Tibial nerve (tissue), 4 donors: ENCODE data around the gene EPHB4.

ENCODE experiments used
- CTCF ChIP-seq, 5 experiments: fragments of 200-600 bp in 3 of 5; fragments of 450-650 bp in 2 of 5; sonication (generic) in 3 of 5; IDR thresholded peaks; one replicate each; pipeline ENCODE4 v1.5.1; 2016 to 2019; ENCODE audit warnings: antibody characterized with exemption in 5 of 5, mild to moderate bottlenecking in 3 of 5, moderate library complexity in 2 of 5
- EP300 ChIP-seq, 2 donors: sonication (generic); formaldehyde crosslinking; IDR thresholded peaks; one replicate each; pipeline ENCODE4 v1.6.1; 2017; ENCODE audit warnings: antibody characterized with exemption in 2 of 2, mild to moderate bottlenecking in 1 of 2
- POLR2A ChIP-seq, 2 donors: fragments of 450-650 bp; IDR thresholded peaks; one replicate each; pipeline ENCODE4 v1.6.1; 2017; ENCODE audit warnings: antibody characterized with exemption in 2 of 2, mild to moderate bottlenecking in 2 of 2, moderate library complexity in 2 of 2

GRCh38 chr7:100864263-100864845 is 37.0 kb upstream of the EPHB4 start:
- no peak for TF ChIP-seq POLR2A (IDR thresholded peaks at IDR 0.05)
- no peak for TF ChIP-seq CTCF (IDR thresholded peaks at IDR 0.05)
- no peak for TF ChIP-seq EP300 (IDR thresholded peaks at IDR 0.05)
